ENCODE data around the gene TMSB10.
"Not testable (repeated sequence)": the region's sequence is repeated elsewhere in the genome, so short reads cannot be mapped to it uniquely, and the experiment has no call there.

The TMSB10 gene

GRCh38 chr2:84901593-84902120 lies 3.8 kb upstream of the TMSB10 start:
- DNase-seq: no peak

- DNase-seq: no peak
Observed at GRCh38 chr2:84902526-84902925, 2.9 kb upstream of the TMSB10 start.

GRCh38 chr2:84904151-84904550 lies 1.3 kb upstream of the TMSB10 start:
- DNase-seq: no peak

GRCh38 chr2:84904717-84905174 lies 710 bp upstream of the TMSB10 start:
- peak; percentile 44 for DNase-seq

- DNase-seq: peak; percentile 72
Observed at GRCh38 chr2:84906108-84906899, 848 bp downstream of the TMSB10 start.

GRCh38 chr2:84906900-84907714 lies 1.7 kb downstream of the TMSB10 start:
- peak; percentile 51 for DNase-seq

- no peak for DNase-seq
Observed at GRCh38 chr2:84908948-84909713, 3.7 kb downstream of the TMSB10 start.

GRCh38 chr2:84911135-84911678 lies 5.8 kb downstream of the TMSB10 start:
- DNase-seq: no peak

GRCh38 chr2:84912984-84913383 lies 7.5 kb downstream of the TMSB10 start:
- DNase-seq: no peak

- DNase-seq: no peak
Observed at GRCh38 chr2:84914334-84914733, 8.9 kb downstream of the TMSB10 start.

- not testable (repeated sequence) for DNase-seq
Observed at GRCh38 chr2:84915675-84916074, 10.2 kb downstream of the TMSB10 start.

- DNase-seq: not testable (repeated sequence)
Observed at GRCh38 chr2:84917821-84918220, 12.4 kb downstream of the TMSB10 start.

- DNase-seq: no peak
Observed at GRCh38 chr2:84918430-84918829, 13.0 kb downstream of the TMSB10 start.

- no peak for DNase-seq
Observed at GRCh38 chr2:84919885-84920580, 14.6 kb downstream of the TMSB10 start.

- no peak for DNase-seq
Observed at GRCh38 chr2:84923009-84923408, 17.6 kb downstream of the TMSB10 start.

GRCh38 chr2:84924173-84925106 lies 19.0 kb downstream of the TMSB10 start:
- DNase-seq: no peak

GRCh38 chr2:84925336-84925723 lies 19.9 kb downstream of the TMSB10 start:
- DNase-seq: no peak

GRCh38 chr2:84925724-84926376 lies 20.4 kb downstream of the TMSB10 start:
- DNase-seq: peak; percentile 89

GRCh38 chr2:84927275-84927627 lies 21.8 kb downstream of the TMSB10 start:
- no peak for DNase-seq

GRCh38 chr2:84931384-84931821 lies 25.9 kb downstream of the TMSB10 start:
- no peak for DNase-seq
